CD4-positive, alpha-beta T cell (primary cell): Measurements from ENCODE around the gene AOAH. TPM values are rescaled to one million over a fixed set of nuclear protein-coding genes. Genes with fewer than 3 reads are reported as not detected.

Experiments used
- ATAC-seq: fragments of 200-7000 bp; cut with Tn5 transposase; one replicate; pipeline ENCODE4 v1.10.0; 2022; ENCODE audit warnings: mild to moderate bottlenecking; ENCODE audit not compliant: poor library complexity
- CTCF ChIA-PET: fragments of 350-600 bp; sonication (Branson Sonifier 250); formaldehyde crosslinking; loops from one replicate; lab custom pipeline; 2021; ENCODE audit warnings: antibody characterized with exemption, inconsistent platforms; lab: Charles Lee
- POLR2A ChIA-PET: fragments of 350-600 bp; sonication (Branson Sonifier 250); formaldehyde crosslinking; loops from one replicate; lab custom pipeline; 2021; ENCODE audit warnings: antibody characterized with exemption, inconsistent platforms; lab: Charles Lee
- DNase-seq, 14 experiments: peaks; one replicate each; pipeline ENCODE4 v3.0.0-alpha.2; 2013 to 2020; ENCODE audit warnings: mixed read lengths in 2 of 14
- H3K27ac ChIP-seq, 2 donors: one replicate each; pipeline versions ENCODE4 v1.5.1 to v1.7.0; 2013; ENCODE audit warnings: low read length in 2 of 2, low read depth in 1 of 2, mild to moderate bottlenecking in 1 of 2
- H3K27me3 ChIP-seq, 2 experiments: 1 replicate in 1 of 2; 2 replicates in 1 of 2; pipeline versions ENCODE4 v1.6.1 to v1.7.0; 2013; ENCODE audit warnings: low read length in 2 of 2, control low read depth in 1 of 2, mild to moderate bottlenecking in 1 of 2, moderate library complexity in 1 of 2; ENCODE audit not compliant: insufficient read depth in 2 of 2, control insufficient read depth in 1 of 2
- H3K36me3 ChIP-seq: one replicate; pipeline ENCODE4 v1.6.1; 2013; ENCODE audit warnings: low read length, control low read depth; ENCODE audit not compliant: insufficient read depth
- H3K4me1 ChIP-seq: one replicate; pipeline ENCODE4 v1.6.1; 2013; ENCODE audit warnings: low read length, control low read depth; ENCODE audit not compliant: insufficient read depth
- H3K4me3 ChIP-seq: one replicate; pipeline ENCODE4 v1.5.1; 2013; ENCODE audit warnings: mild to moderate bottlenecking, low read length, moderate library complexity
- H3K9me3 ChIP-seq, 2 experiments: 1 replicate in 1 of 2; 2 replicates in 1 of 2; pipeline versions ENCODE4 v1.6.1 to v1.7.0; 2013; ENCODE audit warnings: low read length in 2 of 2, mild to moderate bottlenecking in 2 of 2, control low read depth in 1 of 2, moderate library complexity in 1 of 2; ENCODE audit not compliant: control insufficient read depth in 1 of 2, insufficient read depth in 1 of 2
- H3K27ac Mint-ChIP-seq: one replicate; pipeline ENCODE4 v1.8.0; 2020; ENCODE audit warnings: mixed read lengths
- H3K27me3 Mint-ChIP-seq: one replicate; pipeline ENCODE4 v1.8.0; 2021; ENCODE audit warnings: mixed read lengths
- H3K36me3 Mint-ChIP-seq: one replicate; pipeline ENCODE4 v1.8.0; 2021; ENCODE audit warnings: low read depth, mixed read lengths
- H3K4me1 Mint-ChIP-seq: one replicate; pipeline ENCODE4 v1.8.0; 2021; ENCODE audit warnings: low read depth, mixed read lengths
- H3K4me3 Mint-ChIP-seq: one replicate; pipeline ENCODE4 v1.8.0; 2020; ENCODE audit warnings: mild to moderate bottlenecking, mixed read lengths
- H3K9me3 Mint-ChIP-seq: one replicate; pipeline ENCODE4 v1.8.0; 2020; ENCODE audit warnings: mixed read lengths
- intact Hi-C, 2 experiments: fragments of 100-400 bp; cut with DNase I in 1 of 2; cut with micrococcal nuclease in 1 of 2; formaldehyde crosslinking; loops; one replicate each; pipeline versions ENCODE4 v1.15.1 to v1.9.0; 2023 to 2025; cut with DNase I, micrococcal nuclease
- total RNA-seq, 174 experiments: library from RNA in 2 of 174; stranded (reverse) in 2 of 174; gene quantifications; one replicate each; pipeline ENCODE4 v1.2.3 and lab custom pipeline; 2021 to 2026
- TF ChIP-seq, protein P1 (sequence below): fragments of 200-600 bp; IDR thresholded peaks from one replicate; pipeline ENCODE4 v1.8.0; 2022; ENCODE audit warnings: antibody characterized with exemption, mild to moderate bottlenecking

Gene AOAH
- total RNA-seq, 2 experiments from 2014 or later: 27.5 to 30.3 TPM

DNA sequence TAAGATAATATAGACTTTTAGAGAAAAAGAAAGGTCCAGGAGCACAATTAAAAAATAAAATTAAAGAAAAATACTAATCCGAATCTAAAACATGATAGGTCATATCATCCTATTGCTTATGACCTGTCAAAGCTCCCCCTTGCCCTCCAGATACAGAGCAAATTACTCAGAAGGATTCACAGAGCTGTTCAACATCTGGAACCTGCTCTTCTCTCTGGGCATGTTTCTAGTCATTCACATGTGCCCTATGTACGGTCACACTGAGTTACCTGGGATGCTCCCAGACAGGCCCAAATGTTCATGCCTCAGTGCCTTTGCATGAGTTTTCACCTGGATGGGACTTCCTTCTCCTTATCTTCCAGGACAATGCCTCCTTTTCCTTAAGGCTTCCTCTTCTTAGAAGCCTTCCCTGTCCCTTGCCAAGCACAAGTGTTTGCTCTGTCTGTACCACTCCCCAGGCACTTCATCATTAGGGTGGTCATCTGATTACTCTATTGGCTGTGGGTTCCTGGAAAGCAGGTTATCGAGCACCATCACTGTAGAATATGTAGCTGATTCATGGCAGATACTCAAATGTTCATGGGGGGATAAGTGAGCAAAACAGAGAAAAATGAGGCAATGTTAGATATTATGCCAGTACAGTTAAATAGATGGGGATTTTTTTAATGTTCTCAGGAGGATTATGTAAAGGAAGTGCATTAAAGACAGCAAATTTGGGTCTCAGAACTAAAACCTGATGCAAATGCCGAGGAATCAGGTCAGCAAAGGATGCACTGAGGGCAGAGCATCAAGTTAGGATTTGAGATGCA is 12.0 kb upstream of the AOAH start:
- H3K4me3 ChIP-seq: no peak overlapping the region
- no peaks in the 10 kb centered on the region for H3K27me3 ChIP-seq
- DNase-seq (no peak), ATAC-seq (no peak)
- TF ChIP-seq, protein P1, sequence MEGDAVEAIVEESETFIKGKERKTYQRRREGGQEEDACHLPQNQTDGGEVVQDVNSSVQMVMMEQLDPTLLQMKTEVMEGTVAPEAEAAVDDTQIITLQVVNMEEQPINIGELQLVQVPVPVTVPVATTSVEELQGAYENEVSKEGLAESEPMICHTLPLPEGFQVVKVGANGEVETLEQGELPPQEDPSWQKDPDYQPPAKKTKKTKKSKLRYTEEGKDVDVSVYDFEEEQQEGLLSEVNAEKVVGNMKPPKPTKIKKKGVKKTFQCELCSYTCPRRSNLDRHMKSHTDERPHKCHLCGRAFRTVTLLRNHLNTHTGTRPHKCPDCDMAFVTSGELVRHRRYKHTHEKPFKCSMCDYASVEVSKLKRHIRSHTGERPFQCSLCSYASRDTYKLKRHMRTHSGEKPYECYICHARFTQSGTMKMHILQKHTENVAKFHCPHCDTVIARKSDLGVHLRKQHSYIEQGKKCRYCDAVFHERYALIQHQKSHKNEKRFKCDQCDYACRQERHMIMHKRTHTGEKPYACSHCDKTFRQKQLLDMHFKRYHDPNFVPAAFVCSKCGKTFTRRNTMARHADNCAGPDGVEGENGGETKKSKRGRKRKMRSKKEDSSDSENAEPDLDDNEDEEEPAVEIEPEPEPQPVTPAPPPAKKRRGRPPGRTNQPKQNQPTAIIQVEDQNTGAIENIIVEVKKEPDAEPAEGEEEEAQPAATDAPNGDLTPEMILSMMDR: no peak
- intact Hi-C loops: no loop called here
- H3K27ac Mint-ChIP-seq: peak overlapping the region; percentile 61
- H3K4me1 ChIP-seq: peaks cover 13% of the 10 kb centered on the region
- peaks cover 27% of the 10 kb centered on the region for H3K4me1 Mint-ChIP-seq
- H3K9me3 ChIP-seq: no peaks in the 10 kb centered on the region
- H3K27me3 Mint-ChIP-seq: no peaks in the 10 kb centered on the region
- no peak overlapping the region for H3K4me3 Mint-ChIP-seq
- H3K36me3 Mint-ChIP-seq: no peaks in the 10 kb centered on the region
- CTCF ChIA-PET: no interaction called here
- no peaks in the 10 kb centered on the region for H3K9me3 Mint-ChIP-seq
- POLR2A ChIA-PET: interaction anchor here (0.8 to 2.5 kb wide), 3 partner anchors 11 to 41 kb away, joined by 3 to 11 read pairs (median 4); partner anchors contain the start of gene AOAH
- peak overlapping the region in 1 of 2 donors; percentile 4 for H3K27ac ChIP-seq
- no peaks in the 10 kb centered on the region for H3K36me3 ChIP-seq

DNA sequence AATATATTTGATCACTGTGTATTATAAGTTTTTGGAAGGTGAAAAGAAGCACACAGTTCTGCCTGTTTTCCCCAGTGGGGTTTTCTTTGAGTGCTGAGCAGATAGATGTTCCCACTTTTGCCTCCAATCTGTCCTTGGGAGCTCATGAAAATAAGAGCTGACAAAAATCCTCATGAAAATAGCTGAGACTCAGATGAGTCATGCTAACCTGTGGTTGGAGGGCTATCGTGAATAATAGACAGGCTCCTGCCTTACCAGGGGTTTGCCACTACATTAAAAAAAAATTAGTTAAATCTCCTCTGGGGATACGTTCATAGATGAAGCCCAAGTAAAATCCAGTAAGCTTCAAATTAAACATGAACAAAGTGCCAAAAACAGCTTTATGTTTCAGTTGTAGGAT is 10.9 kb upstream of the AOAH start:
- Mint-ChIP-seq H3K4me3 (no peak overlapping the region), H3K27me3 (no peaks in the 10 kb centered on the region), H3K27ac (no peak overlapping the region), H3K36me3 (no peaks in the 10 kb centered on the region), H3K4me1 (peaks cover 27% of the 10 kb centered on the region), H3K9me3 (no peaks in the 10 kb centered on the region)
- Histone ChIP-seq H3K4me1 (peaks cover 13% of the 10 kb centered on the region), H3K4me3 (no peak overlapping the region), H3K36me3 (no peaks in the 10 kb centered on the region), H3K27me3 (no peaks in the 10 kb centered on the region), H3K9me3 (no peaks in the 10 kb centered on the region), H3K27ac (no peak overlapping the region)
- no peak for ATAC-seq
- intact Hi-C loops: no loop called here
- DNase-seq: no peak
- CTCF ChIA-PET: no interaction called here
- POLR2A ChIA-PET: interaction anchor here (0.8 to 2.5 kb wide), 2 partner anchors 10 to 12 kb away, joined by 3 to 11 read pairs; partner anchors contain the start of gene AOAH
- TF ChIP-seq, protein P1: no peak

DNA sequence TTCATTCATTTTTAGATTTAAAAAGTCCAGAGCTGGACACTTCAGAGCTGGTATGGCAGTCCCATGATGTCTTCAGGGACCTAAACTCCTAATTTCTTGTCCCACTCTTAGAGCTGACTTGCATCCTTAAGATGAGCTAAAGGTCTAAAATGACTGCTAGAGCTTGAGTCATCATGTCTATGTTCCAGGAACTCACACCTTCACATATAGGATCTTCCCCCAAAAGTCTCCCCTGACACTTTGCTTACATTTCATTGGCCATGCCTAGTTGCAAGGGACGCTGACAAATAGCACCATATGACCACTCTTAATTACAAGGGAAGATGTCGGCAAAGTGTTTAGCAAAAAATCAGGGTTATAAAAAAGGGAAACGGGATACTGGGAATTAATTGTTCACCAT is 10.4 kb upstream of the AOAH start:
- ChIA-PET CTCF (no interaction called here), POLR2A (interaction anchor here (2.5 kb wide), 1 partner anchor 10 kb away, joined by 11 read pairs; the partner anchor contains the start of gene AOAH)
- Histone ChIP-seq H3K36me3 (no peaks in the 10 kb centered on the region), H3K9me3 (no peaks in the 10 kb centered on the region), H3K4me3 (no peak overlapping the region), H3K4me1 (peaks cover 13% of the 10 kb centered on the region), H3K27ac (no peak overlapping the region), H3K27me3 (no peaks in the 10 kb centered on the region)
- Mint-ChIP-seq H3K27ac (no peak overlapping the region), H3K36me3 (no peaks in the 10 kb centered on the region), H3K4me3 (no peak overlapping the region), H3K9me3 (no peaks in the 10 kb centered on the region), H3K27me3 (no peaks in the 10 kb centered on the region), H3K4me1 (peaks cover 27% of the 10 kb centered on the region)
- ATAC-seq (no peak), DNase-seq (no peak)
- TF ChIP-seq, protein P1: no peak
- intact Hi-C loops: loop anchor here in 1 of 2 experiments (5.0 kb wide), 1 partner anchor 38 kb away; no protein-coding TSS in a partner anchor
